ENCODE measurements around the gene XAF1.

DNA sequence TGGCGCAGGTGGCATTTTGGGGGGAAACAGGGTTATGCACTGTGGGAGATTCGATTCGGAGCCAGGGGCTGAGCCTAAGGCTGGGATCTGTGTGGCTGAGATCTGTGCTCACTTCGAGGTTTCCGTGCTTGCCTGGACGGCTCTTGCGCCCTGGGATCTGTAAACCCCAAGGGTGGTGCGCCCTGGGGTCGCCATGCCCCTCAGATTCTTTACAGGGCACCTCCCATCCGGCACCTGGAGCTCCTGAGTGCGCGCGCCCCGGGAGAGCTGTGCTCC is 43.1 kb upstream of the XAF1 start:
- TF ChIP-seq EZH2phosphoT487 (IDR thresholded peaks at IDR 0.05; ENCODE audit: unreplicated experiment) (no peak), CREB1 (CRISPR knock-in tag; IDR thresholded peaks at IDR 0.05; ENCODE audit: low read depth) (no peak), POLR2AphosphoS5 (IDR thresholded peaks at IDR 0.05; ENCODE audit: low read depth) (no peak), EZH2 (IDR thresholded peaks at IDR 0.05; ENCODE audit: low read depth, unreplicated experiment) (no peak), NANOG (IDR thresholded peaks at IDR 0.05; ENCODE audit: borderline replicate concordance) (no peak), JUNB (IDR thresholded peaks at IDR 0.05; ENCODE audit: unreplicated experiment) (no peak), ZNF114 (CRISPR knock-in tag; IDR thresholded peaks at IDR 0.05) (no peak), ZNF331 (CRISPR knock-in tag; IDR thresholded peaks at IDR 0.05; ENCODE audit: low read depth) (no peak), STAT1 (IDR thresholded peaks at IDR 0.05; ENCODE audit: unreplicated experiment) (no peak)
- TF ChIP-seq, protein P1, sequence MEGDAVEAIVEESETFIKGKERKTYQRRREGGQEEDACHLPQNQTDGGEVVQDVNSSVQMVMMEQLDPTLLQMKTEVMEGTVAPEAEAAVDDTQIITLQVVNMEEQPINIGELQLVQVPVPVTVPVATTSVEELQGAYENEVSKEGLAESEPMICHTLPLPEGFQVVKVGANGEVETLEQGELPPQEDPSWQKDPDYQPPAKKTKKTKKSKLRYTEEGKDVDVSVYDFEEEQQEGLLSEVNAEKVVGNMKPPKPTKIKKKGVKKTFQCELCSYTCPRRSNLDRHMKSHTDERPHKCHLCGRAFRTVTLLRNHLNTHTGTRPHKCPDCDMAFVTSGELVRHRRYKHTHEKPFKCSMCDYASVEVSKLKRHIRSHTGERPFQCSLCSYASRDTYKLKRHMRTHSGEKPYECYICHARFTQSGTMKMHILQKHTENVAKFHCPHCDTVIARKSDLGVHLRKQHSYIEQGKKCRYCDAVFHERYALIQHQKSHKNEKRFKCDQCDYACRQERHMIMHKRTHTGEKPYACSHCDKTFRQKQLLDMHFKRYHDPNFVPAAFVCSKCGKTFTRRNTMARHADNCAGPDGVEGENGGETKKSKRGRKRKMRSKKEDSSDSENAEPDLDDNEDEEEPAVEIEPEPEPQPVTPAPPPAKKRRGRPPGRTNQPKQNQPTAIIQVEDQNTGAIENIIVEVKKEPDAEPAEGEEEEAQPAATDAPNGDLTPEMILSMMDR (conservative IDR thresholded peaks at IDR 0.05; ENCODE audit: low read depth in 2 of 2), result no peak
- TF ChIP-seq, protein P2, sequence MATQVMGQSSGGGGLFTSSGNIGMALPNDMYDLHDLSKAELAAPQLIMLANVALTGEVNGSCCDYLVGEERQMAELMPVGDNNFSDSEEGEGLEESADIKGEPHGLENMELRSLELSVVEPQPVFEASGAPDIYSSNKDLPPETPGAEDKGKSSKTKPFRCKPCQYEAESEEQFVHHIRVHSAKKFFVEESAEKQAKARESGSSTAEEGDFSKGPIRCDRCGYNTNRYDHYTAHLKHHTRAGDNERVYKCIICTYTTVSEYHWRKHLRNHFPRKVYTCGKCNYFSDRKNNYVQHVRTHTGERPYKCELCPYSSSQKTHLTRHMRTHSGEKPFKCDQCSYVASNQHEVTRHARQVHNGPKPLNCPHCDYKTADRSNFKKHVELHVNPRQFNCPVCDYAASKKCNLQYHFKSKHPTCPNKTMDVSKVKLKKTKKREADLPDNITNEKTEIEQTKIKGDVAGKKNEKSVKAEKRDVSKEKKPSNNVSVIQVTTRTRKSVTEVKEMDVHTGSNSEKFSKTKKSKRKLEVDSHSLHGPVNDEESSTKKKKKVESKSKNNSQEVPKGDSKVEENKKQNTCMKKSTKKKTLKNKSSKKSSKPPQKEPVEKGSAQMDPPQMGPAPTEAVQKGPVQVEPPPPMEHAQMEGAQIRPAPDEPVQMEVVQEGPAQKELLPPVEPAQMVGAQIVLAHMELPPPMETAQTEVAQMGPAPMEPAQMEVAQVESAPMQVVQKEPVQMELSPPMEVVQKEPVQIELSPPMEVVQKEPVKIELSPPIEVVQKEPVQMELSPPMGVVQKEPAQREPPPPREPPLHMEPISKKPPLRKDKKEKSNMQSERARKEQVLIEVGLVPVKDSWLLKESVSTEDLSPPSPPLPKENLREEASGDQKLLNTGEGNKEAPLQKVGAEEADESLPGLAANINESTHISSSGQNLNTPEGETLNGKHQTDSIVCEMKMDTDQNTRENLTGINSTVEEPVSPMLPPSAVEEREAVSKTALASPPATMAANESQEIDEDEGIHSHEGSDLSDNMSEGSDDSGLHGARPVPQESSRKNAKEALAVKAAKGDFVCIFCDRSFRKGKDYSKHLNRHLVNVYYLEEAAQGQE (IDR thresholded peaks at IDR 0.05; ENCODE audit: unreplicated experiment), result no peak
- TF ChIP-seq, protein P3, sequence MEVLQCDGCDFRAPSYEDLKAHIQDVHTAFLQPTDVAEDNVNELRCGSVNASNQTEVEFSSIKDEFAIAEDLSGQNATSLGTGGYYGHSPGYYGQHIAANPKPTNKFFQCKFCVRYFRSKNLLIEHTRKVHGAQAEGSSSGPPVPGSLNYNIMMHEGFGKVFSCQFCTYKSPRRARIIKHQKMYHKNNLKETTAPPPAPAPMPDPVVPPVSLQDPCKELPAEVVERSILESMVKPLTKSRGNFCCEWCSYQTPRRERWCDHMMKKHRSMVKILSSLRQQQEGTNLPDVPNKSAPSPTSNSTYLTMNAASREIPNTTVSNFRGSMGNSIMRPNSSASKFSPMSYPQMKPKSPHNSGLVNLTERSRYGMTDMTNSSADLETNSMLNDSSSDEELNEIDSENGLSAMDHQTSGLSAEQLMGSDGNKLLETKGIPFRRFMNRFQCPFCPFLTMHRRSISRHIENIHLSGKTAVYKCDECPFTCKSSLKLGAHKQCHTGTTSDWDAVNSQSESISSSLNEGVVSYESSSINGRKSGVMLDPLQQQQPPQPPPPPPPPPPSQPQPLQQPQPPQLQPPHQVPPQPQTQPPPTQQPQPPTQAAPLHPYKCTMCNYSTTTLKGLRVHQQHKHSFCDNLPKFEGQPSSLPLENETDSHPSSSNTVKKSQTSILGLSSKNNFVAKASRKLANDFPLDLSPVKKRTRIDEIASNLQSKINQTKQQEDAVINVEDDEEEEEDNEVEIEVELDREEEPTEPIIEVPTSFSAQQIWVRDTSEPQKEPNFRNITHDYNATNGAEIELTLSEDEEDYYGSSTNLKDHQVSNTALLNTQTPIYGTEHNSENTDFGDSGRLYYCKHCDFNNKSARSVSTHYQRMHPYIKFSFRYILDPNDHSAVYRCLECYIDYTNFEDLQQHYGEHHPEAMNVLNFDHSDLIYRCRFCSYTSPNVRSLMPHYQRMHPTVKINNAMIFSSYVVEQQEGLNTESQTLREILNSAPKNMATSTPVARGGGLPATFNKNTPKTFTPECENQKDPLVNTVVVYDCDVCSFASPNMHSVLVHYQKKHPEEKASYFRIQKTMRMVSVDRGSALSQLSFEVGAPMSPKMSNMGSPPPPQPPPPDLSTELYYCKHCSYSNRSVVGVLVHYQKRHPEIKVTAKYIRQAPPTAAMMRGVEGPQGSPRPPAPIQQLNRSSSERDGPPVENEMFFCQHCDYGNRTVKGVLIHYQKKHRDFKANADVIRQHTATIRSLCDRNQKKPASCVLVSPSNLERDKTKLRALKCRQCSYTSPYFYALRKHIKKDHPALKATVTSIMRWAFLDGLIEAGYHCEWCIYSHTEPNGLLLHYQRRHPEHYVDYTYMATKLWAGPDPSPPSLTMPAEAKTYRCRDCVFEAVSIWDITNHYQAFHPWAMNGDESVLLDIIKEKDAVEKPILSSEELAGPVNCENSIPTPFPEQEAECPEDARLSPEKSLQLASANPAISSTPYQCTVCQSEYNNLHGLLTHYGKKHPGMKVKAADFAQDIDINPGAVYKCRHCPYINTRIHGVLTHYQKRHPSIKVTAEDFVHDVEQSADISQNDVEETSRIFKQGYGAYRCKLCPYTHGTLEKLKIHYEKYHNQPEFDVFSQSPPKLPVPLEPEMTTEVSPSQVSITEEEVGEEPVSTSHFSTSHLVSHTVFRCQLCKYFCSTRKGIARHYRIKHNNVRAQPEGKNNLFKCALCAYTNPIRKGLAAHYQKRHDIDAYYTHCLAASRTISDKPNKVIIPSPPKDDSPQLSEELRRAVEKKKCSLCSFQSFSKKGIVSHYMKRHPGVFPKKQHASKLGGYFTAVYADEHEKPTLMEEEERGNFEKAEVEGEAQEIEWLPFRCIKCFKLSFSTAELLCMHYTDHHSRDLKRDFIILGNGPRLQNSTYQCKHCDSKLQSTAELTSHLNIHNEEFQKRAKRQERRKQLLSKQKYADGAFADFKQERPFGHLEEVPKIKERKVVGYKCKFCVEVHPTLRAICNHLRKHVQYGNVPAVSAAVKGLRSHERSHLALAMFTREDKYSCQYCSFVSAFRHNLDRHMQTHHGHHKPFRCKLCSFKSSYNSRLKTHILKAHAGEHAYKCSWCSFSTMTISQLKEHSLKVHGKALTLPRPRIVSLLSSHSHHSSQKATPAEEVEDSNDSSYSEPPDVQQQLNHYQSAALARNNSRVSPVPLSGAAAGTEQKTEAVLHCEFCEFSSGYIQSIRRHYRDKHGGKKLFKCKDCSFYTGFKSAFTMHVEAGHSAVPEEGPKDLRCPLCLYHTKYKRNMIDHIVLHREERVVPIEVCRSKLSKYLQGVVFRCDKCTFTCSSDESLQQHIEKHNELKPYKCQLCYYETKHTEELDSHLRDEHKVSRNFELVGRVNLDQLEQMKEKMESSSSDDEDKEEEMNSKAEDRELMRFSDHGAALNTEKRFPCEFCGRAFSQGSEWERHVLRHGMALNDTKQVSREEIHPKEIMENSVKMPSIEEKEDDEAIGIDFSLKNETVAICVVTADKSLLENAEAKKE (CRISPR knock-in tag; IDR thresholded peaks at IDR 0.05), result no peak
- TF ChIP-seq, protein P4, sequence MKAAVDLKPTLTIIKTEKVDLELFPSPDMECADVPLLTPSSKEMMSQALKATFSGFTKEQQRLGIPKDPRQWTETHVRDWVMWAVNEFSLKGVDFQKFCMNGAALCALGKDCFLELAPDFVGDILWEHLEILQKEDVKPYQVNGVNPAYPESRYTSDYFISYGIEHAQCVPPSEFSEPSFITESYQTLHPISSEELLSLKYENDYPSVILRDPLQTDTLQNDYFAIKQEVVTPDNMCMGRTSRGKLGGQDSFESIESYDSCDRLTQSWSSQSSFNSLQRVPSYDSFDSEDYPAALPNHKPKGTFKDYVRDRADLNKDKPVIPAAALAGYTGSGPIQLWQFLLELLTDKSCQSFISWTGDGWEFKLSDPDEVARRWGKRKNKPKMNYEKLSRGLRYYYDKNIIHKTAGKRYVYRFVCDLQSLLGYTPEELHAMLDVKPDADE (IDR thresholded peaks at IDR 0.05), result no peak
